H9 (cell line): Measurements from ENCODE around the gene SIRPD. TPM values are rescaled to one million over a fixed set of nuclear protein-coding genes. Genes with fewer than 3 reads are reported as not detected.

Experiments
- DNase-seq: peaks from one replicate; pipeline ENCODE4 v3.0.0-alpha.2; 2017
- H2AFZ ChIP-seq: one replicate; pipeline ENCODE4 v1.6.1; 2013; ENCODE audit warnings: mild to moderate bottlenecking, low read length, control low read depth, moderate library complexity
- H2AK5ac ChIP-seq: 2 replicates; pipeline ENCODE4 v1.6.1; 2013; ENCODE audit warnings: low read length, control low read depth, mixed read lengths; ENCODE audit not compliant: insufficient read length
- H2BK120ac ChIP-seq: one replicate; pipeline ENCODE4 v1.6.1; 2013; ENCODE audit warnings: low read depth, mild to moderate bottlenecking, low read length, control low read depth, inconsistent platforms; ENCODE audit not compliant: poor library complexity, severe bottlenecking
- H2BK12ac ChIP-seq: 2 replicates; pipeline ENCODE4 v1.6.1; 2013; ENCODE audit warnings: low read length, control low read depth, mixed read lengths, low read depth; ENCODE audit not compliant: insufficient read length
- H2BK15ac ChIP-seq: 2 replicates; pipeline ENCODE4 v1.6.1; 2013; ENCODE audit warnings: low read depth, low read length, control low read depth
- H2BK20ac ChIP-seq: one replicate; pipeline ENCODE4 v1.6.1; 2013; ENCODE audit warnings: low read depth, mild to moderate bottlenecking, low read length, control low read depth, inconsistent platforms; ENCODE audit not compliant: poor library complexity, severe bottlenecking
- H2BK5ac ChIP-seq: 2 replicates; pipeline ENCODE4 v1.6.1; 2013; ENCODE audit warnings: low read length, control low read depth, mixed read lengths; ENCODE audit not compliant: insufficient read length
- H3K14ac ChIP-seq: 2 replicates; pipeline ENCODE4 v1.6.1; 2013; ENCODE audit warnings: low read length, control low read depth; ENCODE audit not compliant: insufficient read depth
- H3K18ac ChIP-seq: 2 replicates; pipeline ENCODE4 v1.6.1; 2013; ENCODE audit warnings: low read depth, mild to moderate bottlenecking, mixed read lengths, low read length, control low read depth; ENCODE audit not compliant: insufficient read length
- H3K23ac ChIP-seq: 2 replicates; pipeline ENCODE4 v1.6.1; 2013; ENCODE audit warnings: low read length, control low read depth, mixed read lengths, low read depth; ENCODE audit not compliant: insufficient read length
- H3K23me2 ChIP-seq: 2 replicates; pipeline ENCODE4 v1.6.1; 2013; ENCODE audit warnings: low read depth, mild to moderate bottlenecking, mixed read lengths, low read length, control low read depth; ENCODE audit not compliant: insufficient read length, poor library complexity, severe bottlenecking
- H3K27ac ChIP-seq: 2 replicates; pipeline ENCODE4 v1.5.1; 2013; ENCODE audit warnings: low read length, control low read depth, mixed read lengths, low read depth; ENCODE audit not compliant: insufficient read length
- H3K27me3 ChIP-seq: 2 replicates; pipeline ENCODE4 v1.6.1; 2013; ENCODE audit warnings: low read length, control low read depth, inconsistent platforms; ENCODE audit not compliant: insufficient read depth
- H3K4ac ChIP-seq: 2 replicates; pipeline ENCODE4 v1.6.1; 2013; ENCODE audit warnings: low read depth, mild to moderate bottlenecking, control low read depth, inconsistent platforms, low read length, moderate library complexity
- H3K4me1 ChIP-seq: 2 replicates; pipeline ENCODE4 v1.6.1; 2013; ENCODE audit warnings: low read length, control low read depth, inconsistent platforms; ENCODE audit not compliant: insufficient read depth
- H3K4me2 ChIP-seq: 2 replicates; pipeline ENCODE4 v1.6.1; 2013; ENCODE audit warnings: low read length, control low read depth, mixed read lengths; ENCODE audit not compliant: insufficient read length, insufficient read depth
- H3K56ac ChIP-seq: 2 replicates; pipeline ENCODE4 v1.6.1; 2013; ENCODE audit warnings: low read depth, mild to moderate bottlenecking, mixed read lengths, low read length, control low read depth; ENCODE audit not compliant: insufficient read length
- H3K79me1 ChIP-seq: 2 replicates; pipeline ENCODE4 v1.6.1; 2013; ENCODE audit warnings: low read depth, mild to moderate bottlenecking, moderate library complexity, low read length, control low read depth, inconsistent platforms; ENCODE audit not compliant: insufficient read depth, poor library complexity, severe bottlenecking
- H3K79me2 ChIP-seq: 2 replicates; pipeline ENCODE4 v1.6.1; 2013; ENCODE audit warnings: low read length, control low read depth, inconsistent platforms; ENCODE audit not compliant: insufficient read depth
- H3K9ac ChIP-seq: 2 replicates; pipeline ENCODE4 v1.6.1; 2013; ENCODE audit warnings: low read length, control low read depth, mixed read lengths; ENCODE audit not compliant: insufficient read length; ENCODE audit errors: extremely low read depth
- H3K9me3 ChIP-seq: one replicate; pipeline ENCODE4 v1.6.1; 2013; ENCODE audit warnings: low read depth, low read length, inconsistent platforms; ENCODE audit not compliant: control insufficient read depth
- H3T11ph ChIP-seq: one replicate; pipeline ENCODE4 v1.6.1; 2013; ENCODE audit warnings: mild to moderate bottlenecking, low read length, control low read depth, inconsistent platforms
- H4K20me1 ChIP-seq: one replicate; pipeline ENCODE4 v1.6.1; 2013; ENCODE audit not compliant: control insufficient read depth, insufficient read length, insufficient read depth
- H4K5ac ChIP-seq: 2 replicates; pipeline ENCODE4 v1.6.1; 2013; ENCODE audit warnings: low read depth, mild to moderate bottlenecking, mixed read lengths, low read length, control low read depth; ENCODE audit not compliant: insufficient read length
- H4K8ac ChIP-seq: replicated peaks from 2 replicates; pipeline ENCODE4 v1.6.1; 2013; ENCODE audit warnings: low read length, control low read depth, mixed read lengths, low read depth; ENCODE audit not compliant: insufficient read length
- H4K91ac ChIP-seq: 2 replicates; pipeline ENCODE4 v1.6.1; 2013; ENCODE audit warnings: low read depth, mild to moderate bottlenecking, moderate library complexity, mixed read lengths, low read length, control low read depth; ENCODE audit not compliant: insufficient read length
- H3K27ac Mint-ChIP-seq, 3 experiments: 2 replicates in 2 of 3; 3 replicates in 1 of 3; pipeline ENCODE4 v1.8.0; 2020 to 2021; ENCODE audit warnings: mixed read lengths in 3 of 3, mild to moderate bottlenecking in 1 of 3, moderate library complexity in 1 of 3
- H3K27me3 Mint-ChIP-seq: 2 replicates; pipeline ENCODE4 v1.8.0; 2021; ENCODE audit warnings: low read depth, mild to moderate bottlenecking, moderate library complexity, mixed read lengths
- H3K36me3 Mint-ChIP-seq, 3 experiments: 2 replicates in 2 of 3; 3 replicates in 1 of 3; pipeline ENCODE4 v1.8.0; 2020 to 2021; ENCODE audit warnings: low read depth in 3 of 3, mixed read lengths in 3 of 3; ENCODE audit not compliant: insufficient read depth in 1 of 3
- H3K4me1 Mint-ChIP-seq, 2 experiments: 2 replicates each; pipeline ENCODE4 v1.8.0; 2020; ENCODE audit warnings: mixed read lengths in 2 of 2
- H3K4me3 Mint-ChIP-seq, 2 experiments: 2 replicates in 1 of 2; 3 replicates in 1 of 2; pipeline ENCODE4 v1.8.0; 2020 to 2021; ENCODE audit warnings: mild to moderate bottlenecking in 2 of 2, mixed read lengths in 2 of 2, moderate library complexity in 1 of 2
- H3K9me3 Mint-ChIP-seq, 2 experiments: 2 replicates in 1 of 2; 3 replicates in 1 of 2; pipeline ENCODE4 v1.8.0; 2020; ENCODE audit warnings: mild to moderate bottlenecking in 2 of 2, mixed read lengths in 2 of 2, moderate library complexity in 1 of 2
- WGBS: extraction: QIAGEN DNeasy Blood & Tissue Kit; methylation state at CpG from one replicate; pipeline ENCODE4 v1.1.7; 2013; ENCODE audit warnings: missing lambda C conversion rate, low lambda C conversion rate, mixed read lengths; ENCODE audit not compliant: insufficient read length; ENCODE audit errors: extremely low coverage; 5-methylcytosine and 5-hydroxymethylcytosine counted together
- total RNA-seq: library from RNA; stranded (reverse); gene quantifications from 2 replicates; pipeline ENCODE4 v1.2.1, GENCODE V29; 2021
- TF ChIP-seq, protein P1 (sequence below): fragments of 200-600 bp; sonication (generic); conservative IDR thresholded peaks from 3 replicates; pipeline ENCODE4 v1.8.0; 2021; ENCODE audit warnings: antibody characterized with exemption, mild to moderate bottlenecking

SIRPD gene
- total RNA-seq, 1 experiment from 2014 or later: not detected

- Histone ChIP-seq H4K5ac (no peak overlapping the region), H3K14ac (no peak overlapping the region), H2BK20ac (no peak overlapping the region), H3K9ac (no peak overlapping the region), H2BK5ac (no peak overlapping the region), H4K20me1 (no peaks in the 10 kb centered on the region), H2BK120ac (no peak overlapping the region), H2BK12ac (no peak overlapping the region), H3K4me1 (no peaks in the 10 kb centered on the region), H3K79me1 (no peaks in the 10 kb centered on the region), H3K27me3 (no peaks in the 10 kb centered on the region), H2BK15ac (no peak overlapping the region), H3K4me2 (no peak overlapping the region), H2AFZ (no peak overlapping the region), H4K8ac (no peak overlapping the region), H3K27ac (no peak overlapping the region), H3K4ac (no peak overlapping the region), H3K79me2 (no peaks in the 10 kb centered on the region), H3K18ac (no peak overlapping the region), H2AK5ac (no peak overlapping the region), H3K9me3 (no peaks in the 10 kb centered on the region), H3K23ac (no peak overlapping the region), H3K23me2 (no peaks in the 10 kb centered on the region), H3K56ac (no peak overlapping the region), H4K91ac (no peak overlapping the region), H3T11ph (no peak overlapping the region)
- no CpG with 5 or more reads among the region's 1 CpG for WGBS
- Mint-ChIP-seq H3K36me3 (no peaks in the 10 kb centered on the region), H3K4me3 (no peak overlapping the region), H3K9me3 (no peaks in the 10 kb centered on the region), H3K27me3 (peaks cover 43% of the 10 kb centered on the region), H3K27ac (no peak overlapping the region), H3K4me1 (0 out of 4 replicates have a peak, but pooled peaks cover 0 to 1% of the 10 kb centered on the region in 2 experiments)
- DNase-seq: no peak
- TF ChIP-seq, protein P1, sequence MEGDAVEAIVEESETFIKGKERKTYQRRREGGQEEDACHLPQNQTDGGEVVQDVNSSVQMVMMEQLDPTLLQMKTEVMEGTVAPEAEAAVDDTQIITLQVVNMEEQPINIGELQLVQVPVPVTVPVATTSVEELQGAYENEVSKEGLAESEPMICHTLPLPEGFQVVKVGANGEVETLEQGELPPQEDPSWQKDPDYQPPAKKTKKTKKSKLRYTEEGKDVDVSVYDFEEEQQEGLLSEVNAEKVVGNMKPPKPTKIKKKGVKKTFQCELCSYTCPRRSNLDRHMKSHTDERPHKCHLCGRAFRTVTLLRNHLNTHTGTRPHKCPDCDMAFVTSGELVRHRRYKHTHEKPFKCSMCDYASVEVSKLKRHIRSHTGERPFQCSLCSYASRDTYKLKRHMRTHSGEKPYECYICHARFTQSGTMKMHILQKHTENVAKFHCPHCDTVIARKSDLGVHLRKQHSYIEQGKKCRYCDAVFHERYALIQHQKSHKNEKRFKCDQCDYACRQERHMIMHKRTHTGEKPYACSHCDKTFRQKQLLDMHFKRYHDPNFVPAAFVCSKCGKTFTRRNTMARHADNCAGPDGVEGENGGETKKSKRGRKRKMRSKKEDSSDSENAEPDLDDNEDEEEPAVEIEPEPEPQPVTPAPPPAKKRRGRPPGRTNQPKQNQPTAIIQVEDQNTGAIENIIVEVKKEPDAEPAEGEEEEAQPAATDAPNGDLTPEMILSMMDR: no peak
Observed at GRCh38 chr20:1493536-1493935, 64.0 kb downstream of the SIRPD start.
